PFSK-1 (cell line): ENCODE measurements around the gene PELO.

Source experiments
- FOXP2 ChIP-seq: optimal IDR thresholded peaks from 2 replicates; pipeline ENCODE3; 2011; ENCODE audit warnings: borderline replicate concordance, control low read depth, inconsistent platforms; ENCODE audit not compliant: insufficient read depth; ENCODE audit errors: extremely low read length, extremely low read depth
- POLR2AphosphoS5 ChIP-seq: IDR thresholded peaks from 2 replicates; pipeline ENCODE4 v1.6.1; 2012; ENCODE audit warnings: low read depth, mild to moderate bottlenecking, control low read depth, low read length, moderate library complexity
- SIN3A ChIP-seq: IDR thresholded peaks from 2 replicates; pipeline ENCODE4 v1.6.1; 2012; ENCODE audit warnings: mild to moderate bottlenecking, low read length, moderate library complexity, borderline replicate concordance; ENCODE audit not compliant: insufficient read depth
- TAF1 ChIP-seq: IDR thresholded peaks from 2 replicates; pipeline ENCODE4 v1.6.1; 2012; ENCODE audit warnings: low read length, control low read depth, borderline replicate concordance; ENCODE audit not compliant: insufficient read depth
- TF ChIP-seq, protein P1 (sequence below), 2 experiments: IDR thresholded peaks; 2 replicates each; pipeline versions ENCODE4 v1.6.1 to v1.8.0; 2011 to 2012; ENCODE audit warnings: low read depth in 2 of 2, low read length in 2 of 2, control low read depth in 1 of 2, inconsistent platforms in 1 of 2, mild to moderate bottlenecking in 1 of 2, moderate library complexity in 1 of 2; ENCODE audit not compliant: insufficient read depth in 1 of 2

Gene PELO

DNA sequence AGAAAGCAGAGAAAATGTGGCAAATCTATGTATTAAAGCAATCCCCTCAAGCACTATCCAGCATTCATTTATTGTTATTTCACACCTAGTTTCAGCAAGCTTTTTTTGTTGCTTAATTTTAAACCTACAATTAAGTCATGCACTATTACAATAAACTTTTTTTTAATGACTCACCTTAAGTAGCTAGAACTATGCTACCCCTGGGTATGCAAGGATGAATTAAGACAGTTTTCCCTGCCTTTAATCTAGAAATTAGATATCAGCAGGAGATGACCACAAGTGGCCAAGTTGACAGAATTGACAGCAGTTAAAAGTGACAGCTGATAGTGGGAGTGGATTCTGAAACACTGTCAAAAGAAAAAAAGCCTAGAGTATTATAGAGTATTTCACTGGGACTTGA is 20.0 kb downstream of the PELO start:
- TF ChIP-seq, protein P1, sequence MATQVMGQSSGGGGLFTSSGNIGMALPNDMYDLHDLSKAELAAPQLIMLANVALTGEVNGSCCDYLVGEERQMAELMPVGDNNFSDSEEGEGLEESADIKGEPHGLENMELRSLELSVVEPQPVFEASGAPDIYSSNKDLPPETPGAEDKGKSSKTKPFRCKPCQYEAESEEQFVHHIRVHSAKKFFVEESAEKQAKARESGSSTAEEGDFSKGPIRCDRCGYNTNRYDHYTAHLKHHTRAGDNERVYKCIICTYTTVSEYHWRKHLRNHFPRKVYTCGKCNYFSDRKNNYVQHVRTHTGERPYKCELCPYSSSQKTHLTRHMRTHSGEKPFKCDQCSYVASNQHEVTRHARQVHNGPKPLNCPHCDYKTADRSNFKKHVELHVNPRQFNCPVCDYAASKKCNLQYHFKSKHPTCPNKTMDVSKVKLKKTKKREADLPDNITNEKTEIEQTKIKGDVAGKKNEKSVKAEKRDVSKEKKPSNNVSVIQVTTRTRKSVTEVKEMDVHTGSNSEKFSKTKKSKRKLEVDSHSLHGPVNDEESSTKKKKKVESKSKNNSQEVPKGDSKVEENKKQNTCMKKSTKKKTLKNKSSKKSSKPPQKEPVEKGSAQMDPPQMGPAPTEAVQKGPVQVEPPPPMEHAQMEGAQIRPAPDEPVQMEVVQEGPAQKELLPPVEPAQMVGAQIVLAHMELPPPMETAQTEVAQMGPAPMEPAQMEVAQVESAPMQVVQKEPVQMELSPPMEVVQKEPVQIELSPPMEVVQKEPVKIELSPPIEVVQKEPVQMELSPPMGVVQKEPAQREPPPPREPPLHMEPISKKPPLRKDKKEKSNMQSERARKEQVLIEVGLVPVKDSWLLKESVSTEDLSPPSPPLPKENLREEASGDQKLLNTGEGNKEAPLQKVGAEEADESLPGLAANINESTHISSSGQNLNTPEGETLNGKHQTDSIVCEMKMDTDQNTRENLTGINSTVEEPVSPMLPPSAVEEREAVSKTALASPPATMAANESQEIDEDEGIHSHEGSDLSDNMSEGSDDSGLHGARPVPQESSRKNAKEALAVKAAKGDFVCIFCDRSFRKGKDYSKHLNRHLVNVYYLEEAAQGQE (IDR thresholded peaks at IDR 0.05; ENCODE audit: insufficient read depth in 1 of 2, low read depth in 2 of 2, low read length in 2 of 2), result no peak
- TF ChIP-seq FOXP2 (no peak), SIN3A (no peak), POLR2AphosphoS5 (no peak), TAF1 (no peak)

GRCh38 chr5:52808316-52808901 is 20.7 kb downstream of the PELO start:
- TF ChIP-seq TAF1 (no peak), SIN3A (no peak), FOXP2 (no peak), POLR2AphosphoS5 (no peak)
- TF ChIP-seq, protein P1 (IDR thresholded peaks at IDR 0.05; ENCODE audit: insufficient read depth in 1 of 2, low read depth in 2 of 2, low read length in 2 of 2), result no peak

DNA sequence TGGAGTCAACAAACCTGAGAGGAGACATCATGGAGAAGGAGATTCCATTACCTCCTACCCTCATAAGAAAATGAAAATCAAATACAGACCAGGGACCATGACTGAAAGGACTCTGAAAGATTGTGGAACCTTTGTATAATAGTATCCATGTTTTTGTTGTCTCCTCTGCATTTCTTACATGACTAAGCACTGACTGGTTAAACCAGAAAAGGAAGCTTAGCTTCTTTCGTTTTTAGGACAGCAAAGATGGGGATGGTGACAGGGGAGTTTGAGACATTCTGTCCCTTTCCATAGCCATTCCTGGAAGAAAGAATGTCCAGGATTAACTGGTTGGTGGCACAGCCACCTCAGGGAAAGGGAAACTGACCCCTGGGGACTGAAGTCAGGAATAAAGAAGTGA is 22.2 kb downstream of the PELO start:
- no peak for TF ChIP-seq SIN3A
- TF ChIP-seq TAF1, result no peak
- TF ChIP-seq, protein P1 (IDR thresholded peaks at IDR 0.05; ENCODE audit: insufficient read depth in 1 of 2, low read depth in 2 of 2, low read length in 2 of 2), result no peak
- no peak for TF ChIP-seq POLR2AphosphoS5
- TF ChIP-seq FOXP2, result no peak

DNA sequence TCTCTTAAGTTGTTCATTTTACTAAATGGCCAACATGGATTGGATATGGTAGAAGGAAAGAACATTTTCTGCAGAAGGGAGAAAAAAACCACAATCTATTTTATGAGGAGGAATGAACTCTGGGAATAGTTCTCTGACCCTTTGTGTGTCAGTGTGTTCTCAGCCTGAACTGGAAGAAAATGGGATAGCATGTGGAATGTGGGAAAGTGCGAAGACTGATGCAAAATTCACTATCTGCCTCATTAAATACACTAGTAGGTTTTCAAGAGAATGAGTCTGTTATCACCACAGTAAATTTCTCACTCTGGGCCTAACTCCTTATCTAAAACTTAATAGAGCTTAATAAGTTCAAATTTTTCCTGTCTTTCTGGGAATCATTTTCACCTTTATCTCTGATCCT is 22.7 kb downstream of the PELO start:
- TF ChIP-seq, protein P1 (IDR thresholded peaks at IDR 0.05; ENCODE audit: insufficient read depth in 1 of 2, low read depth in 2 of 2, low read length in 2 of 2), result no peak
- TF ChIP-seq SIN3A, result no peak
- TF ChIP-seq POLR2AphosphoS5, result no peak
- TF ChIP-seq FOXP2, result no peak
- no peak for TF ChIP-seq TAF1

DNA sequence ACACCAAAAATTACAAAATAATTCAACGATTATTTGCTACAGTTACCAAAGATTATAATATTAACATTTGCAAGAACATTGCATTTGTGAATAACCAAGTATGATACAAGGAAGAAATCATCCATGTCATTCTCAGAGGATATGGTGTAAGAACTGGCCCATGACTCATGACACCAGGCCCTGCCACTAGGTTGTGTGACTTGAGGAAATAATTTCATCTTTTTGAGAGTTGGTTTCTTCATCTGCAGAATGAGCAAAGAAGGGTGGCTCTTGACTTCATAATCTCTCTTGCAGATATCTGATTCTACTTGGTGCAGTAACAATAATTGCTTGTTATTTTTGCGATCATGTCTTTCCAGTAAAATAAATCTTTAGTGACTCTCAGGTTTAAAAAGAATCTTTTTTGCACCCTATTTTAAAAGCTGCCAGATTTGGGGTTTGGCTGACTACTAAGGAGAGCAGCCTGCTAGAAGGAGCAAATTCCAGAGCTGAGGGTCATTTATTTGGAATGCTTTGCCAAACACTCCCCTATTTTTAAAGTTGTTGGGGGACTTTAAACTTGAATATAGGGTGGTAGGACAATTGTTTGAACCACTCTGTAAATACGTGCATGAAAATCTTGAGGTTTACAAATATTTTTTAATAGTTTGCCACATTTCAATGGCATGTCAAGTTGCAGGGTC is 23.5 kb downstream of the PELO start:
- no peak for TF ChIP-seq FOXP2
- no peak for TF ChIP-seq SIN3A
- TF ChIP-seq POLR2AphosphoS5, result no peak
- TF ChIP-seq TAF1, result no peak
- TF ChIP-seq, protein P1 (IDR thresholded peaks at IDR 0.05; ENCODE audit: insufficient read depth in 1 of 2, low read depth in 2 of 2, low read length in 2 of 2), result no peak
